Measurements from ENCODE around the gene C15orf39.
"Not testable (repeated sequence)": the region's sequence is repeated elsewhere in the genome, so short reads cannot be mapped to it uniquely, and the experiment has no call there.

C15orf39 gene

DNA sequence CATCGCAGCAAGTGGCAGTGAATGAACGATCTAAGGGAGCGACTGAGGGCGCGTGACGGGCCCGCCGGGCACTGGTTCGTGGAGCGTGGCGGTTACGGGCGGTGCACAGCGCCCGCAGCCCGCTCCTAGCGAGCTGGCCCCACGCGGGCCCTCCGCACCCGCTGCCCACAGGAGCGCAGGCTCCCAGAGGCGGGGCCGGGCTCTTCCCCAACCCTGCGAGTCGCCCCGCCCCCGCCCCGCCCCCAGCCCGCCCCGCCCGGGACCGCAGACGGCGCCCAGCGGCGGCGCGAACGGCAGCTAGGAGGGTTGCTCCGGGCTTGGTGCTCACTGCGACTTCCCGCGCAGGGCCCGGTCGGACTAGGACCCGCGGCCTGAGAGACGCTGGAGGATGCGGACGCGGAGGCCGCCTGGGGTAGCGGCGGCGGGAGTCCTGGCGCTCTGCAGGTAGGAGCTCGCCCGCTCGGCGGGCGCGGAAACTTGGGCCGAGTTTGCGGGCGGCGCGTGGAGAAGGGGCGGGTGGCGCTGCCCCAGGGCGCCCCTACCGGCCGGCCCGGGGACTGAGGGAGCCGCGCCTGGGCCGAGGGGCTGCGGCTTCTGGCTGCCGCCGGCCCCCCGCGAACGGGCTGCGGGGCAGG is at the start of gene C15orf39:
Gene C15orf39 (plus strand): TSS at position 267 of the 635 bp plus-strand sequence. CDS start 4,167 bp downstream, outside the sequence.
- peak; percentile 69 for DNase-seq

DNA sequence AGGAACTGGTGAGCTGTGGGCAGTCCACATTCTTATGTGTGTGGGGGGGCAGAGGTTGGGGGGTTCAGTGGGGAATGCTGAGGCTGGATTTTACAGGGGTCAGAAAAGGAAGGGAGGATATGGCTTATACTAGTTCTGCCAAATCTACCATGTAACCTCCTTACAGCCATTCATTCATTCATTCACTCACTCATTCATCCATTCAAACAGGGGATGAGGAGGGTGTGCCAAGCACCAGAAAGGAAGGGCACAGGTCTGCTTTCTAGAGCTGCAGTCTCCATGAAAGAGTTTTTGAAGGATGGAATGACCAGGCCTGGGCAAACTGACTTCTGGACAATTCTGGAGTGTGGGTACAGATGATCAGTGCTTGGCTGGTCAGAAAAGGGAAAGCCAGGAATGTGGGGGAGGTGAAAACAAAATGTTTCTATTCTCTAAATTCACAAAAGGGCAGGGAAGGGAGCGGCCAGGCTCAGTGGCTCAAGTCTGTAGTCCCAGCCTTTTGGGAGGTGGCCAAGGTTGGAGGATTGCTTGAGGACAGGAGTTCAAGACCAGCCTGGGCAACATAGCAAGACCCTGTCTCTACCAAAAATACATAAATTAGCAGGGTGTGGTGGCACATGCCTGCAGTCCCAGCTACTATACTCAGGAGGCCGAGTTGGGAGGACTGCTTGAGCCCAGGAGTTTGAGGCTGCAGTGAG is 49.2 kb upstream of the C15orf39 start:
- no peak for DNase-seq

DNA sequence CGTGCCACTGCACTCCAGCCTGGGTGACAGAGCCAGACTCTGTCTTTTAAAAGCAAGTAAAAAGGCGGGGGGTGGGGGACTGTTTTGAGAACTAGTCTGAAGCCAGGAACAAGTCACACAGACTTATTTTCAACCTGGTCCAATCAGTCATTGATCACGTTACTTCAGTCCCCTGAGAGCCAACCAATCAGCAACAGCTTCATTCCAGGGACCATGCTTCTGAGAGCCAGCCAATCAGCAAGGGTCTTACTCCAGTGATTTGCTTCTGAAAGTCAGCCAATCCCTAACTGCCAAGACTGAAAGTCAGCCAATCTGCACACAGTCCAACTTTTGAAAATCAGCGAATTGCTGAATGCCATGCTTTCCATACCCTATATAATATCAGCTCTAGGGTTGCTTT is 48.6 kb upstream of the C15orf39 start:
- DNase-seq = no peak

DNA sequence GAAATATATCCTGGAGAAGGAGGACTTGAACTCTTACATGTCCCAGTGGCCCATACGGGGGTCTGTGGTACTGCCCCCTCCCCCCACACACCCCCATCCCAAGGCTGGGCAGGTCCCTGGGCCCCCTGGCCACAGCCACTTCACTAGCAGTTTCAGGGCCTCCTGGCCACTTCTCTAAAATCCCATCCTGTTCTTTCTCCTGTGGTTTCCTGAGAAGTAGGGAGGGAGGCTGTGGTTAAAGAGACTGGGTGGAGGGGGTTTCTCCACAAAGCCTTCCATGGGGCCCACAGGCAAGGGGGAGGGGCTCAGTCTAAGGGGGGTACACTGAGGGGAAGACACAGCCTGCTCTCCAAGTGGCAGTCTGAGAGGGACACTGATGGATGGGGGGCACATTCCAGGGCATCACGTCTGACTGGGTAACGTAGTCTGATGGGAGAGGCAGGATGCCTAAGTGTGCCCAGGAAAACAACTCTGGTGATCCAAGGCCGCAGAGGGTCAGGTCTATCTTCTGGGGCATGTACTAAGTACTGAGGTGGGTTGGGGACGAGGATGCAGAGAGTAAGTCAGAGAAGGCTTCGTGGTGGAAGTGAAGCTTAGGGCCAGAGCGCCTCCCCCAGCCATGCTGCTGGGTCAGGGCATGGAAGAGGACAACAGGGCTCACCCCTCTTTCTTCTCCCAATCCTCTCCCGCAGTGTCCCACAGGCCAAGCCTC is 48.0 kb upstream of the C15orf39 start:
- no peak for DNase-seq

DNA sequence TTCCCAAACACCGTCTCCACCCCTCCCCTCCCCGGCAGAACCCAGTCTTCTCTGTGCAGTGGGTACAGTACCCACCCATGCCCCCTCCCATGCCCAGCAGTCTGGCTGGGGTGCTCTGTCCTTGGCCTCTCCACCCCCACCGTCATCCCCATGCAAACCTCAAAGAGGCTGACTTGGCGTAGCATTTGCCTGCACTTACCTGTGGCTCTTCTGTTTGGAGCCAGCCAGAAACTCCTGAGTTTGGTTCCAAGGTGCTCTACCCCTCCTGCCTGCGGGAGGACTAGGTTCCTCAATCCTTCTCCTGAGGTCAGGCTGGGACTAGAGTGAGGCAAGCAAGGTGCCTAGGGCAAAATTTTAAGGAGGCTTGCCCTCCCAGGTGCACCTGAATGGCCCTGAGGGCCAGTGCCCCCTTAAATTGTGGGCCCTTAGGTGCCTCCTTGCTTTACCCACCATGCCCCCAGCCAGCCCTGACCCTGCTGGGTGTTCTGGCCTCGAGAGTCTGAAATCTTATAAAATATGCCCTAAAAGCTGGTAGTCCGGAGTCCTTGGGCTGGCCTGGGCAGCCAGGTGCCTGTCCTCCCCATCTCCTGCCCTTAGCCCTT is 47.1 kb upstream of the C15orf39 start:
- DNase-seq = no peak

DNA sequence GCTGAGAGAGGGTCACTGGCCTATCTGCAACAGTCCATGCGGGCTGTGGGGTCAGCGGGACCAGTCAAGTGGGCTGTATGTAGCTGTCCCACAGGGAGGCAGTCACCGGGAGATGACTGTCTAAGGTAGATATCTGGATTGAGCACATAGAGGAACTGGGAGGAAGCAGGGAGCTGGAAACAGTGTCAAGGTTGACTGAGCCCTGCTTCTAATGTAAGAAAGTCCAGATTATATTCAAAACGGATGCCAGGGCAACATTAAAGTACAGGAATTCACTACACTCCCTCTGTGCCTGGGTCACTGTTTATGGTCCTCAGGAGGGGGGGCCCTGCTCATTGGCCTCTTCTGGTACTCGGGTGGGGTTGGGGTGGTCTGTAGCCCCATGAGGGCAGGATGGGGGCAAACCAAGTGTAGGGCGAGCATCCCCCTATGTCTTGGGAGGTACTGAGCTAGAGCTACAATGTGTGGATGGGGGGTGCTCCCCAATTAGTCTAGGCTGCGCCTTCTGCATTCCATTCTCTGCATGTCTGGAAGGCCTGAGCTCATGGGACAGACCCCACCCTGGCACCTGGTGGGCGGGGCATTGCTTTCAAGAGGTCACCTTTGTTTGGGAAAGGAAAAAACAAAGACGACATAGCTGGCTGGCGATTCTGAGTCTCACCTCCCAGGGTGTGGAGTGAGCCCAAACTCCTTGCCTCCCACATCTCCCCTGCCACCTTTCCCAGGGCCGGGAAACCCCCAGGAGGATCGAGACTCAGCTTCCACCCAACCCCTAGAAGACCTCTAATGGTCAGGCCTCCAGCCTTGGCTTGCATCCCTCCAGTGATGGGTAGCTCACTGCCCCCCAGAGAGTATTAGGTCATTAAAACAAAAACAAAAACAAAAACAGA is 45.1 kb upstream of the C15orf39 start:
- no peak for DNase-seq

DNA sequence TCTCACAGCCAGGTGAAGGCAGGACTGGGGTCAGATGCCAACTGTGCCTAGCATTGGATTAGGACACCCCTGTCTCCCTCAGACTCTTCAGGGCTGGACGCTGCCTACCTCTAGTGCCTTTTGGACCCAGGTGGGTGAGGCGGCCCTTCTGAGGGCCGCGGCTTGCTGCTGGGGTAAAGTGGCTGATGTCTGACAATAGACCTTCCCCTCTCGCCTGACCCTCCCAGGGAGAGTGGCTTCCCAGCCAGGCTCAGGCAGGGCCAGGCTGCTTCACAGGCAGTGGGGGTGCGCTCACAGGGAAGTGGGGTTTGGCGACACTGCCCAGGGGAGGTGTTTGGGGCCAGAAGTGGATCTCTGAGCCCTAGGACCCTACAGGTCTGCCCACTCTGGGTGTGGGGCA is 43.3 kb upstream of the C15orf39 start:
- DNase-seq = no peak

DNA sequence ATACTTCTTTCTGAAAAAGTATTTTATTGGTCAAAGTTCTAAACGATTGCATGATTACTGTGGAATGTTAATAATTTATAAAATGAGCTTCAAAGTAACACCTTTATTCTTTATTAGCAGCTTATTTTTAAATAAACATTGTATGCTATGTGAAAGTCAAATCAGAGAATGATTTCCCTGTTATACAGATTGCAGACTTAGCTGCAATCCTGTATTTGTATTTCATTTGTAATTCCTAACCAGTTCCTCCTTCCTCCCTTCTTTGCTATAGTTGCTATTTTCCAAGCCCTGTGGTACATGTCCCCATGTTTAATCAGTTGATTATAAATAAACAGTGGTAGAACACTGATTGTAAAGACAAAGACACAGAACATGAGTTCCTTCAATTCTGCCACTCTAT is 42.4 kb upstream of the C15orf39 start:
- DNase-seq = no peak

DNA sequence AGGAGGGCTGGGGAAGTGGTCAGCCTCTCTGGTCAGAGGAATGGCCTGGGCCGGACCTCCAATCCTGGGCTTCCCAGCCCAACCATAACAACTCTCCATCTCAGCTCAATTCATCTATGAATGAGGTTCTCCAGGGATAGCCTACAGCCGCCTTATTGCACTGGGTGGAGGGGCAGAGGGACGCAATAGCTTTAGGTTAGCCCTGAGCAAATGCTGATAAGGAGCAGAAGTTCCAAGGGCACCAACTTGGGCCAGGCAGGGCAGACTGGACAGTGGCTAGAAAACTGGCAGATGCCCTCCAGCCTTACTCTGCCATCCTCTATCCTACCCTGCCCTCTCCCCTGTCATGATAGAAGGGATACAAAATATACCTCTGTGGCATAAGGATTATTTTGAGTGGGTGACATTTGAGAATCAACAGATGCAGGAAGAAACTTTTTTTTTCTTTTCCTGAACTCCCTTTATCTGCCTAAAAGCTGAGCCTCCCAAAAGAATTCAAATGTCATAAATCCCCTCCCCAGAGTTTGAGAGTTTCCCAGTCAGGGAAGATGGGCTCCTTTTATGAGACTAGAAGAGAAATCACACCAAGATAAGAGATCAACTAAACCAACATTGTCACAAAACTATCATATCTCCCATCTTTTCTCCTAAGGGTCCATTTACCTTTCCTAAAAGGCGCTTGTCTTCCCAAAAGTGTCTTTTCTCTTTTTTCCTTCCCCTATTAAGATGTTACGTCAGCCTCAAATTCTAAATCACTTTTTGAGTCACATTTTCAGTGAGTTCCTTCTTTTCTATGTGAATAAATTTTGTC is 40.4 kb upstream of the C15orf39 start:
- no peak for DNase-seq

DNA sequence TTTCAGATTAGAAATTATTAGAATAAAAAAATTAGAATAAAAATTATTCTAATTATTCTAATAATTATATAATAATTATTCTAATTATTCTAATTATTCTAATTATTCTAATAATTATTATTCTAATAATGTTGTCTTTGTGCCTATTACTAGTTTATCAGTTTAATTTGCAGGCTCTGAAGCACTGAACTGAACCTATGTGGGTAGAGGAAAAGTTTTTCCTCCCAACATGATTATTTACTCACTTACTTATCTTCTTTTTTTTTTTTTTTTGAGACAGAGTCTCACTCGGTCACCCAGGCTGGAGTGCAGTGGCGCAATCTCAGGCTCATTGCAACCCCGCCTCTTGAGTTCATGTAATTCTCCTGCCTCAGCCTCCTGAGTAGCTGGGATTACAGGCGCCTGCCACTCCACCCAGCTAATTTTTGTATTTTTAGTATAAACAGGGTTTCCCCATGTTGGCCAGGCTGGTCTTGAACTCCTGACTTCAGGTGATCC is 39.7 kb upstream of the C15orf39 start:
- DNase-seq = no peak

DNA sequence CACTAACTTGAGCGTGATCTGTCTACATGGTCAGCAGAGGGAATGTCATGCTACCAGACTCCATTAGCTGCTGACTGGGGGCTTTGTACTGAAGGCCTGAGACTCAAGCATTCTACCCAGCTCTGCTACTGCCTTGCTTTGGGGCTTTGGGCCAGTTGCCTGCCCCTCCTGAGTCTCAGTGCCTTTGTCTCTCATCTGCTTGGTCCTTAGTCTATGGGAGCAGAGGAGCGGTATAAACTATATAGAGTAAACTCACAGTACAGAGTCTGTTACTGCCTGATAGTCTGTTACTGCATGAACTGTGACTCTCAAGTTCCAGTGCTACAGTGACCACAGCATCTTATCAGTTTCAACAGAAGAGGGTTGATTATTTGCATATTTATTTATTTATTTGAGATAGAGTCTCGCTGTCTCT is 38.5 kb upstream of the C15orf39 start:
- DNase-seq = no peak

DNA sequence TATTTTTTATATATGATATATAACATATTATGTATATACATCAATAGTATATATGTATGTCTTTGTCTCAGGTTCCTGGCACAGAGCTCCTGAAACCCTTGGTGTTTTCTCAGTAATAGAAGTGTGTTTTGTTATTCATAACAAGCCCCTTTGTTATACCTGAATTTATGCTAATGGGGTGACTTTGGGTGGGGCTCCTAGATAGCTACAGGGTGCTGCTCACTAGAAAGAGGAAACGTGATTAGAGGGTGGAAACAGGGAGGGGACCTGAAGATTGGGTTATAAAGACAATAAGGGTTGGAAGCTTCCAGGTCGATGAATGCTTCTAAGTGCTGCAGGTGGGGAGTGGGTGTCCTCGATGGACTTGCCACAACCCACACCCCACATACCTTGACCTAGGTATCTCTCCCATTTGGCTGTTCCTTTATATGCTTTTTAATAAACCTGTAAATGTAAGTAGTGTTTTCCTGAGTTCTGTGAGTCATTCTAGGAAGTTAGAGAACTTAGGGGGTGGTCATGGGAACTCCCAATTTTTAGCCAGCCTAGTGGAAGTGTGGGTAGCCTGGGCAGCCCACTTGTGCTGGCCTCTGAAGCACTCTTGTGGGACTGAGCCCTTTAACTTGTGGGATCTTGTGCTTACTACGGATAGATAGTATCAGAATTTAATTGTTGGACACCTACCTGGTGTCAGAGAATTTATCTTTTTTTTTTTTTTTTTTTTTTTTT is 36.9 kb upstream of the C15orf39 start:
- DNase-seq = no peak

DNA sequence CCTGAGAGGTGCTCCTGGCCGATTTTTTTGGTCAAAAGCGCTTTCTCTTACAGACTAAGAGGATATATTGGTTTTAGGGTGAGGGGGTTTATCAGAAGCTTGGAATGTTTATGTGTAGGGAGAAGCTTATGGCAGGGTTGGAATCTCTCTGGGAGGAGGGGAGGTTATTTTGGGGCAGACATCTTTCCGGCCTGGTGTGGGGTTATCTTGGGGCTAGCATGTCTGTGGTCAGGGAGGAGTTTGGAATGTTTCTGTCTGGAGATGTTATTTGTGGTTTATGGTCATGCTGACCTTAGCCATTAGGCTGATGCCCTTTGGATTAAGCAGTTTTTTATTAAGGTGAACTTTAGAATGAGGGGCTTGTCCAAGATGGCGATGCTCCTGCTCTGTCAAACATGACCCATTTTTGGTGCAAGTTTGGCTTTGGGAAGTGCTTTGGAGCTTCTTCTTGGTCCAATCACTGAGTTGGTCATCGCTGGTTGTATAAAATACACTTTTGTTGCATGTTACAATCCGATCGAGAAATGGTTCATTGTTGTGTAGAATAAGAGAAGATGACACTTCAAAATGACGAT is 35.1 kb upstream of the C15orf39 start:
- DNase-seq = not testable (repeated sequence)

DNA sequence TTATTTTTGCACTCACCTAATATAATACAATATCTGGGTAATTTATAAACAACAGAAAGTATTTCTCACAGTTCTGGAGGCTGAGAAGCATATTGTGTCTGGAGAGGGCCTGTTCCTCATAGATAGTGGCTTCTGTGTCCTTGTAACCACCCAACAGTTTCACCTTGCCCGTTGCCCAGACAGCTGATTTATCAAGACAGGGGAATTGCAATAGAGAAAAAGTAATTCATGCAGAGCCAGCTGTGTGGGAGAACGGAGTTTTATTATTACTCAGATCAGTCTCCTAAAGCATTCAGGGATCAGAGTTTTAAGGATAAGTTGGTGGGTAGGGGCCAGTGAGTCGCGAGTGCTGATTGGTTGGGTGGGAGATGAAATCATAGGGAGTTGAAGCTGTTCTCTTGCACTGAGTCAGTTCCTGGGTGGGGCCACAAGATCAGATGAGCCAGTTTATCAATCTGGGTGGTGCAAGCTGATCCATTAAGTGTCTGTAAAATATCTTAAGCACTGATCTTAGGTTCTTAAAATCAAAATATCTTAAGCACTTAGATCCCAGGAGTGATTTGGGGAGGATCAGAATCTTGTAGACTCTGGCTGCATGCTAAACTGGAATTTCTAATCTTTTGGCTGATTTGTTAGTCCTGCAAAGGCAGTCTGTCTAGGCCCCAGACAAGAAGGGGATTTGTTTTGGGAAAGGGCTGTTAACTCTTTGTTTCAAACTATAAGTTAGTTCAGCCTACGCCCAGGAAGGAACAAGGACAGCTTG is 33.9 kb upstream of the C15orf39 start:
- no peak for DNase-seq

DNA sequence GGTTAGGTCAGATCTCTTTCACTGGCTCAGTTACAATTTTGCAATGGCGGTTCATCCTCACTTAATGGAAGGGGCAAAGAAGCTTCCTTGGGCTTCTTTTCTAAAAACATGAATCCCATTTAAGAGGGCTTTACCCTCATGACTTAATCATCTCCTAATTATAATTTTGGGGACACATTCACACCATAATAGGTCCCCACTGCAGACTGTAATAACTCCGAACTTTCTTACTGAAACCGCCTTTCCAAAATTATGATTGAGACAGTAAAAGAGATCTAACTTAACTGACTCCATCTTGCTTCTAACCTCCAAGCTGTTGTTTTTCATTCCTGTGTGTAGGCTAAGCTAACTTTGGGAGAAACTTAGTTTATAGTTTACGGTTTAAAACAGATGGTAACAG is 33.3 kb upstream of the C15orf39 start:
- DNase-seq = no peak

DNA sequence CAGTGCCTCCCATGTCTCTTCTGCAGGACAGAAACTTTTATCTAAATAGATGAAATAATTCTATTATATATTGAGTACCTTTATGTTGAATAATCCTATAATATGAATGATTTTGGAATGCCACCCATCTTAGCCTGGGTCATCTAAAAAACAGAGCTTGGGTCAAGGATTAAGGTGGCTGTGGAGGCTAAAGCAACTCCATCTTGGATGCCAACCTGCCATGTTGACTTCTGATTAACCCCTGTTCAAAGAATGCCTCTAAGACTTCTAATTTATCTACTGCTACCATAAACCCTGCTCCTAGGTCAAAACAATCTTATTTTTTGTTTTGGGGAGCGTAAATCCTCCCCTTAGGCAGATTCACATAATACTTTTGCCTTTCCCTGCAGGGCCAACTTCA is 31.5 kb upstream of the C15orf39 start:
- no peak for DNase-seq

DNA sequence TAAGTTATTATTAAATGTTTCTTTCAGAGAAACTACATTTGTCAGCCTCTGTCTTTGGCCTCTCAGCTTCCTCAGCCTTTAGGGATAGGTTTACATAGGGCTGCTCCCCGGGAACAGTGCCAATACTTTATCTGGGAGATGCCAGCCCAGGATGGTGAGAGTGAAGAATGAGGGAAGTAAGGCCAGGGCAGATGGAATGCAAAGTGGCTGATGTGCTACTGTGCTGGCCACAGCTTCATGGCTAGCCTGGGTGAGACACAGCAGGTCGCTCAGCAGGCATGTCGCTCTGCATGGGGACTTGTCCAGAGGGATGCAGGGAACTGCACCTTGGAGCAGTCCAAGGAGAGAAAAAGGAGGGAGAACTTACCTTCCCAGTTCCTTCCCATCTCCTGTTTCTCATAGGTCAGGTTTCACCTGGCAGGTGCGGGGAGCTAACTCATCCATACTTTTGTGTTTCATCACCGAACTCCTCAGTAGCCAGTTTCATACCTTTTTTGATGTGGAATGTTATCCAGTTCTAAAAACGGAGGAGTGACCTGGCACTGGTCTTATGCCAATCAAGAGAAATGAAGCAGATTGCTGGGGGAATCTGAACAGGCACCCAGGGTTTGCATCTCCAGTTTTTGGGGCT is 30.9 kb upstream of the C15orf39 start:
- DNase-seq = no peak

DNA sequence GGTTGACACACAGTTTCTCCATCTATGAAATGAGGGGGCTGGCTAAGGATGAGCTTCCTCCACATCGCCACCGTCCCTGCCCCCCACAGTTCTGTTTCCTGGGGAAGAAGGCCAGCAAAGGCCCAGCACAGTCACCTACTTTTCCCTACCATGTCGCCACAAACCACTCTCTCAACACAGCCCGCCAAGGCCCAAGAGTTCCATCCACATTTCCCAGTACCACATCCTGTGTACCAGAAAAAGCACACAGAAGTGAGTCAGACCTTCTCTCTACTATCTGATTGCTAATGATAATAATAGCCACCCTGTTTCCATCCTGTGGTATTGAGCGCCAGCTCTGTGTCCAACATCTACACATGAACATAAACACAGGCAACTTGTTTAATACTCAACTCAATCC is 30.3 kb upstream of the C15orf39 start:
- no peak for DNase-seq

DNA sequence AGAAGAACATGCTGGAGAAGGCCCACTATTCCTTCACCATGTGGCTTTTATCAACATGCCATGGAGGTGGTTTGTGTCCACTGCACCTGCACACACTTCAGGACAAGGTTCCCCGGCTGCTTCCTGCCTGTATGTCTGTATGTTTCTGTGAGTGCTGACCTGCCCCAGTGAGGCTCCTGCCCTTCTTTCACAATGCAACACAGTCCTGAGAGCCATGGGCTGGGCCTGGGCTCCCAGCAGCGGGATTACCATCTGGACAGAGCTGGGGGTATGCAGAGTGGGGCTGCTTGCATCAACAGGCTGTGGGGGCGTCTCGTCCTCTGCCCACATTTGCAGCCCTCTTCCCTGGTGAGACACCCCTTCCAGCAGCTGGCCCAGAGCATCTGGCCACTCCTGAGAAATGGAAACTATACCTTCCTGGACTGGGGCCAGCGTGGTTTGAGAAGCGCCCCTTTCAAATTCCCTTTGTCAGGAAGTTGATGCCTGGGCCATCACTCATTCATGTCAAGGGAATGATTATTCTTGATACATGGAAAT is 29.3 kb upstream of the C15orf39 start:
- DNase-seq = no peak
